Thoracic aorta (tissue), 2 donors: ENCODE measurements around the gene RPRD1B. TPM values are rescaled to one million over a fixed set of nuclear protein-coding genes. Genes with fewer than 3 reads are reported as not detected.

ENCODE experiments used
- ATAC-seq: fragments of 150-250 bp; one replicate; pipeline ENCODE4 v1.8.0; 2017; ENCODE audit warnings: low read depth; ENCODE audit not compliant: insufficient number of reproducible peaks, low FRiP score
- DNase-seq: peaks from one replicate; pipeline ENCODE4 v3.0.0-alpha.2; 2020; ENCODE audit warnings: low spot score
- H3K27ac ChIP-seq, 2 donors: fragments of 200-600 bp; sonication (generic); 1 replicate in 1 of 2; 2 replicates in 1 of 2; pipeline ENCODE4 v1.5.1; 2016; ENCODE audit warnings: mild to moderate bottlenecking in 2 of 2, moderate library complexity in 2 of 2
- H3K27me3 ChIP-seq: fragments of 200-600 bp; sonication (generic); replicated peaks from 2 replicates; pipeline ENCODE4 v1.6.0; 2016; ENCODE audit warnings: mild to moderate bottlenecking; ENCODE audit not compliant: insufficient read depth
- H3K36me3 ChIP-seq: fragments of 200-600 bp; sonication (generic); one replicate; pipeline ENCODE4 v1.5.1; 2016
- H3K4me1 ChIP-seq, 2 donors: fragments of 200-600 bp; sonication (generic); 1 replicate in 1 of 2; 2 replicates in 1 of 2; pipeline versions ENCODE4 v1.5.1 to v1.6.0; 2016; ENCODE audit warnings: low read depth in 2 of 2, mild to moderate bottlenecking in 1 of 2; ENCODE audit not compliant: control insufficient read depth in 1 of 2
- H3K4me3 ChIP-seq: fragments of 200-600 bp; sonication (generic); 2 replicates; pipeline ENCODE4 v1.5.1; 2016; ENCODE audit warnings: mild to moderate bottlenecking
- H3K9me3 ChIP-seq: fragments of 200-600 bp; sonication (generic); 2 replicates; pipeline ENCODE4 v1.5.1; 2016
- total RNA-seq, 2 donors: library from RNA; depleted of rRNA; stranded (reverse); fragments of >200 nt; gene quantifications; one replicate each; pipeline versions ENCODE4 v1.1.0 to v1.2.3, GENCODE V29; 2016
- TF ChIP-seq, protein P1 (sequence below): fragments of 200-600 bp; sonication (generic); IDR thresholded peaks from one replicate; pipeline ENCODE4 v1.5.1; 2019; ENCODE audit warnings: antibody characterized with exemption

RPRD1B gene
- total RNA-seq, 2 donors from 2014 or later: 22.3 to 77.7 TPM

GRCh38 chr20:38040276-38040675, 6.7 kb downstream of the RPRD1B start:
- TF ChIP-seq, protein P1, sequence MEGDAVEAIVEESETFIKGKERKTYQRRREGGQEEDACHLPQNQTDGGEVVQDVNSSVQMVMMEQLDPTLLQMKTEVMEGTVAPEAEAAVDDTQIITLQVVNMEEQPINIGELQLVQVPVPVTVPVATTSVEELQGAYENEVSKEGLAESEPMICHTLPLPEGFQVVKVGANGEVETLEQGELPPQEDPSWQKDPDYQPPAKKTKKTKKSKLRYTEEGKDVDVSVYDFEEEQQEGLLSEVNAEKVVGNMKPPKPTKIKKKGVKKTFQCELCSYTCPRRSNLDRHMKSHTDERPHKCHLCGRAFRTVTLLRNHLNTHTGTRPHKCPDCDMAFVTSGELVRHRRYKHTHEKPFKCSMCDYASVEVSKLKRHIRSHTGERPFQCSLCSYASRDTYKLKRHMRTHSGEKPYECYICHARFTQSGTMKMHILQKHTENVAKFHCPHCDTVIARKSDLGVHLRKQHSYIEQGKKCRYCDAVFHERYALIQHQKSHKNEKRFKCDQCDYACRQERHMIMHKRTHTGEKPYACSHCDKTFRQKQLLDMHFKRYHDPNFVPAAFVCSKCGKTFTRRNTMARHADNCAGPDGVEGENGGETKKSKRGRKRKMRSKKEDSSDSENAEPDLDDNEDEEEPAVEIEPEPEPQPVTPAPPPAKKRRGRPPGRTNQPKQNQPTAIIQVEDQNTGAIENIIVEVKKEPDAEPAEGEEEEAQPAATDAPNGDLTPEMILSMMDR: no peak
- no peak for ATAC-seq
- H3K4me1 ChIP-seq: peaks cover 11 to 45% of the 10 kb centered on the region in 2 donors
- H3K27me3 ChIP-seq: no peaks in the 10 kb centered on the region
- peaks cover 6% of the 10 kb centered on the region for H3K36me3 ChIP-seq
- no peaks in the 10 kb centered on the region for H3K9me3 ChIP-seq
- no peak for DNase-seq
- no peak overlapping the region for H3K4me3 ChIP-seq
- no peak overlapping the region for H3K27ac ChIP-seq

DNA sequence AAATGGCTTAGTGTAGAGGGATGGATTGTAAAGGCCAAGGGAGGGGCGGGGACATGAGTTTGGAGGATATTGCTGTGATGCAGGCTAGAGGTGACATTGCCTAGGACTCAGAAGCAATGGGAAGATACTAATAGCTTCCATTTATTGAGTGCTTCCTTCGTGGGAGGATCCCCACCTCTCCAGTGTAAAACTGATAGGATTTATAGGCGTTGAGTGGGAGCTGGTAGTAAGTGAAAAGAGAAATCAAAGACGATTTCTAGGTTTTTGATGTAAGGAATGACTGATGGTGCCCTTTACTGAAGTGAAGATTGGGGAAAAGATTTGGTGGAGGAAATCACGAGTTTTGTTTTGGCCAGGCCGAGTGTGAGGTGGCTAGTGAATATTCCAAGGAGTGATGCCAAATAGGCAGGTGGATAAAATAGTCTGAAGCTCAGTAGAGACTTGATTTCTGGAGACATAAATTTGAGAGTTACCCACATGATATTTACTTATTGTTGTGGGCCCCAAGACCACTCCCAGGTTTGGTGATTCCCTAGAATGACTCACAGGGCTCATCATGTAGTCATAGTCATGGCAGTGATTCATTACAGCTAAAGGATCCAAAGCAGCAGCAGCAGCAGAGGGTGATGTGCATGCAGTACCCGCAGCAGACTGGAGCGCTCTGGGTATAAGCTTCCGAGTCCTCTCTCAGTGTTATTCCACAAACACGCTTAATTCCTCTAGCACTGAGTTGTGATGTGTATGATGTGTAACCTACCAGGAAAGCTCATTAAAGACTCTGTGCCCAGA, 10.2 kb downstream of the RPRD1B start:
- Histone ChIP-seq H3K4me3 (no peak overlapping the region), H3K9me3 (no peaks in the 10 kb centered on the region), H3K4me1 (peaks cover 0 to 28% of the 10 kb centered on the region in 2 donors), H3K27me3 (no peaks in the 10 kb centered on the region), H3K27ac (no peak overlapping the region), H3K36me3 (peaks cover 9% of the 10 kb centered on the region)
- DNase-seq (no peak), ATAC-seq (no peak)
- TF ChIP-seq, protein P1: no peak

DNA sequence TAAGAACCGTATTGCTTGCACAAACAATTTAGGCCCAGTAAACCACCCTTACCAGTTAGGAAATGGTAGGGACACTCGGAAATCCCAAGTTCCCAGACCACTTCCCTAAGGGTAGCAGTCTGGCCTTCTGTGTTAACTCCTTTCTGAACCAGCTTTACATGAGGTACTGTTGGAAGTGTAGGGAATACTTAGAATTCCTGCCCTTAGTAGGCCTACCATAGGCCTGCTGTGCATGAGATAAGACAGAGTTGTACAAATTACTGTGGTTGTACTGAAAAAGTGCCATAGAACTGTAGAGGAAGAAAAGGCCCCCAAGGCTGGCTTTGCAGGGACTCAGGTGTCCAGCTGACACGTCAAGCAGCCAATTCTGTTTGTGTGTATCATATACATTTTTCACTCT, 11.1 kb downstream of the RPRD1B start:
- peaks cover 9% of the 10 kb centered on the region for H3K36me3 ChIP-seq
- ATAC-seq (no peak), DNase-seq (no peak)
- peaks cover 0 to 23% of the 10 kb centered on the region in 2 donors for H3K4me1 ChIP-seq
- H3K4me3 ChIP-seq: no peak overlapping the region
- no peak overlapping the region for H3K27ac ChIP-seq
- no peaks in the 10 kb centered on the region for H3K9me3 ChIP-seq
- TF ChIP-seq, protein P1: no peak
- H3K27me3 ChIP-seq: no peaks in the 10 kb centered on the region

- Histone ChIP-seq H3K4me3 (no peak overlapping the region), H3K27me3 (no peaks in the 10 kb centered on the region), H3K36me3 (peaks cover 9% of the 10 kb centered on the region), H3K4me1 (peaks cover 0 to 17% of the 10 kb centered on the region in 2 donors), H3K9me3 (no peaks in the 10 kb centered on the region), H3K27ac (peak overlapping the region in 1 of 2 donors; percentile 6)
- ATAC-seq (peak; percentile 53), DNase-seq (no peak)
- TF ChIP-seq, protein P1: no peak
Measured at GRCh38 chr20:38046572-38046971, 13.0 kb downstream of the RPRD1B start.

GRCh38 chr20:38049800-38050199, 16.3 kb downstream of the RPRD1B start:
- ATAC-seq (no peak), DNase-seq (no peak)
- no peak overlapping the region for H3K4me3 ChIP-seq
- H3K27ac ChIP-seq: no peak overlapping the region
- H3K27me3 ChIP-seq: no peaks in the 10 kb centered on the region
- H3K4me1 ChIP-seq: peaks cover 0 to 17% of the 10 kb centered on the region in 2 donors
- no peaks in the 10 kb centered on the region for H3K9me3 ChIP-seq
- TF ChIP-seq, protein P1: no peak
- H3K36me3 ChIP-seq: peaks cover 3% of the 10 kb centered on the region
